ENCODE results near the gene PLXNC1.

Gene PLXNC1

DNA sequence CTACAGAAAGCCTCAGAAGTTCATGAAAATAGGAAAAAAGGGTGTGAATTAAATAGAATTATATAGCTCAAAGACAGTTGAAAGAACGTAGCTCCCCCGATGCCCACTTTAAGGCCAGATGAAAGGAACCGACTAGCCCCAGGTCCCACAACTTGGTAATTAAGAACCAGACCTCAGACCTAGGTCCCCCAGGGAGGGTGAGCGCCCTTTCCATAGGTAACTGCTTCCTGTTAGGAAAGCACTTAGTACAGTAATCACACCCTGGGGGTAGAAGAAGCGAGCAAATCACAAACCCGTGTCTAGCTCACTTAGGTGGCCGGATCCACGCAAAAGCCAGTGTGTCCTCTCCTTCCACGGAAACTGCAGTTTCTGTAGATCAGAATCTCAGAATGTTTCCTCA is 77.1 kb downstream of the PLXNC1 start:
- DNase-seq (ENCODE audit: low read depth): no peak
- no peak overlapping the region for H3K4me3 ChIP-seq (ENCODE audit: low read length)
- TF ChIP-seq, protein P1, sequence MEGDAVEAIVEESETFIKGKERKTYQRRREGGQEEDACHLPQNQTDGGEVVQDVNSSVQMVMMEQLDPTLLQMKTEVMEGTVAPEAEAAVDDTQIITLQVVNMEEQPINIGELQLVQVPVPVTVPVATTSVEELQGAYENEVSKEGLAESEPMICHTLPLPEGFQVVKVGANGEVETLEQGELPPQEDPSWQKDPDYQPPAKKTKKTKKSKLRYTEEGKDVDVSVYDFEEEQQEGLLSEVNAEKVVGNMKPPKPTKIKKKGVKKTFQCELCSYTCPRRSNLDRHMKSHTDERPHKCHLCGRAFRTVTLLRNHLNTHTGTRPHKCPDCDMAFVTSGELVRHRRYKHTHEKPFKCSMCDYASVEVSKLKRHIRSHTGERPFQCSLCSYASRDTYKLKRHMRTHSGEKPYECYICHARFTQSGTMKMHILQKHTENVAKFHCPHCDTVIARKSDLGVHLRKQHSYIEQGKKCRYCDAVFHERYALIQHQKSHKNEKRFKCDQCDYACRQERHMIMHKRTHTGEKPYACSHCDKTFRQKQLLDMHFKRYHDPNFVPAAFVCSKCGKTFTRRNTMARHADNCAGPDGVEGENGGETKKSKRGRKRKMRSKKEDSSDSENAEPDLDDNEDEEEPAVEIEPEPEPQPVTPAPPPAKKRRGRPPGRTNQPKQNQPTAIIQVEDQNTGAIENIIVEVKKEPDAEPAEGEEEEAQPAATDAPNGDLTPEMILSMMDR (conservative IDR thresholded peaks at IDR 0.05; ENCODE audit: low read length): no peak

DNA sequence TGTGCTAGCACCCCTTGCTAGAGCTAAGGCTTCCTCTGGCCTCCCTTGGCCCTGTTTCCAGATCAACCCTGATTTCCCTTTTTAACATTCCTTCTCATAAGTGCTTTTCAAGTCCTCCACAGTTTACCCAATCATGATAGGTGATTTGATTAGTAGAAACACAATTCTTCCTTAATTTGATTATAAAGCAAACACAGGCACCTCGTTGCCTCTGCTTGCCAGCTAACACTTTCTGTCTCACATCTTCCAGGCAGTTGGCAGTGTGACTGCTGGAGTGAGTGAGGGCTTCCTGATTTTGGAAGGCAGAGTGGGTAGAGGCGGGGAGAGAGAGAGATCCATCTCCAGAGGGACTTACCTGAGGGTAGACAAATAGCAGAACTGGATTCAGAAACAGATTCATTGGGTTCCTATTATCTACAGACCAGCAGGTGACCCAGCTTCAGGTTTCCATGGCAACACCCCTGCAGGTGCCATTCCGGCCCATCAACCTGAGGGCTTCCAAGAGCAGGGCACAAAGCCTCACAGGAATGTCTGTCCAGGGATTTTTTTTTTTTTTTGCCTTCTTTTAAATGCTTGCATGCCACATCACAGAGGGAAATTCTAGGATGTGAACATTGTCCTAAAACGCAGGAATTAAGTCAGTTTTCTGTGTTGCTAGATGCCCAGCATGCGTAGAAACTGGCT is 77.7 kb downstream of the PLXNC1 start:
- DNase-seq (ENCODE audit: low read depth): no peak
- H3K4me3 ChIP-seq (ENCODE audit: low read length): no peak overlapping the region
- TF ChIP-seq, protein P1 (conservative IDR thresholded peaks at IDR 0.05; ENCODE audit: low read length): no peak

DNA sequence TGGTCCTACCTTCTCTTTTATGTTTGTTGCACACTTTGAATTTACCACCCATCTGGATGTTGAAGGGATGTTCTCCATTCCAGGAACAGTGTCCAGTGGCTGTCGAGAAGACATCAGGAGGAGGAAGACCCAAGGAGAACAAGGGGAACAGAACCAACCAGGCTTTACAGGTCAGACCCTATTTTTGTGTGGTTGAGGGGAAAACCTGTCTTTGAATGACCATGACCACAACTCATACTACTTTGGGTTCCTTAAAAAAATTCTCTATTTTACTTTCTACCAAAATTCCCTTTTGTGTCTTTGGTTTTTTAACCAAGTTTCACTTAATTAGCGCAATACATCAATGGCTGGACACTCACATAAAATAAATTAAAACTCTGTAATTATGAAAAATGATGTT is 78.7 kb downstream of the PLXNC1 start:
- DNase-seq (ENCODE audit: low read depth): no peak
- no peak overlapping the region for H3K4me3 ChIP-seq (ENCODE audit: low read length)
- TF ChIP-seq, protein P1 (conservative IDR thresholded peaks at IDR 0.05; ENCODE audit: low read length): no peak

DNA sequence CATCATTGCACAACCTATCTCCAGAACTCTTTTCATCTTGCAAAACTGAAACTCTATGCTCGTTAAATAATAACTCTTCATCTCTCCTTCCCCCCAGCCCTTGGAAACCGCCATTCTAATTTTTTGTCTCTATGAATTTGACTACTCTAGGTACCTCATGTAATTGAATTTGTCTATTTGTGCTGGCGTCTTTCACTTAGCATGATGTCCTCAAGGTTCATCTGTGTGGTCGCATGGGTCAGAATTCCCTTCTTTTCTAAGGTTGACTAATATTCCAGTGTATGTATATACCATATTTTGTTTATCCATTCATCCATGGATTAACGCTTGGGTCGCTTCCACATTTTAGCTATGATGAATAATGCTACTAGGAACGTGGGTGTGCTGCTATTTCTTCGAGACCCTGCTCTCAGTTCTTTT is 80.1 kb downstream of the PLXNC1 start:
- TF ChIP-seq, protein P1 (conservative IDR thresholded peaks at IDR 0.05; ENCODE audit: low read length): no peak
- H3K4me3 ChIP-seq (ENCODE audit: low read length): no peak overlapping the region
- no peak for DNase-seq (ENCODE audit: low read depth)

DNA sequence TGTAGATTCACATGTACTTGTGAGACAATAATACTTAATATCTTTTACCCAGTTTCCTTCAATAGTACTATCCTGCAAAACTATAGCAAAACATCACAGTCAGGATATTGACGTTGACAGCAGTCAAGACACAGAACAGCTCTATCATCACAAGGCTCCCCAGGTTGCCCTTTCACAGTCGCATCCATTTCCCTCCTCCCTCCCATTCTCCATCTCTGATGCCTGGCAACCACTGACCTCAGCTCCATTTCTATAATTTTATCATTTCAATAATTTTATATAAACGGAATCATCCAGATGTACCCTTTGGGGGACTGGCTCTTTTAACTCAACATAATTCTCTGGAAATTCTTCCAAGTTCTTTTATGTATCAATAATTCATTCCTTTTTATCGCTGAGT is 81.5 kb downstream of the PLXNC1 start:
- TF ChIP-seq, protein P1 (conservative IDR thresholded peaks at IDR 0.05; ENCODE audit: low read length): no peak
- DNase-seq (ENCODE audit: low read depth): no peak
- no peak overlapping the region for H3K4me3 ChIP-seq (ENCODE audit: low read length)

DNA sequence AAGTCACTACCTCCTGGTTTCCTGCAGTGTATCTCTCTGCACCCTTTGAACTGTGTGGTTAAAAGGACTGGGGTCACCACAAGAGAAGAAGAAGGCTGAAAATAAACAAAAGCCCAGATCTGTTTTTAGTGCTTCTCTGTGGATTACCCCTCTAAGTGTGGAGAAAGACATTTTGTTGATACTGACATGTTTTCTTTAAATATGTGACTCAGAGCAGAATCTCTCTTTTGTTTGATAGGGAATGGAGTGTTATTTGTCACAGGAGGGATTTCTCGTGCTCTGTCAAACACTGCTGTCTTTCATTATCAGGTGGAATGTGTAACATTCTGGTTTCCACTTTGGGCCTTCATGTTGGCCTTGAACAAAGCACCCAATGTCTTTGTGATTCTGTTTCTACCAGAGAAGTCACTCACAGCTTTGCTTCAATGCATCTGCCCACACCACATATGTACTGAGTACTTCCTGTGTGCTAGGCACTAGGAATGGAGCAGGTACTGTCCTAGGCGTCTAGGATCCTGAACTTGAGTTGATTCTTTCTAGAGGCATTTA is 82.1 kb downstream of the PLXNC1 start:
- TF ChIP-seq, protein P1 (conservative IDR thresholded peaks at IDR 0.05; ENCODE audit: low read length): no peak
- DNase-seq (ENCODE audit: low read depth): no peak
- H3K4me3 ChIP-seq (ENCODE audit: low read length): no peak overlapping the region

DNA sequence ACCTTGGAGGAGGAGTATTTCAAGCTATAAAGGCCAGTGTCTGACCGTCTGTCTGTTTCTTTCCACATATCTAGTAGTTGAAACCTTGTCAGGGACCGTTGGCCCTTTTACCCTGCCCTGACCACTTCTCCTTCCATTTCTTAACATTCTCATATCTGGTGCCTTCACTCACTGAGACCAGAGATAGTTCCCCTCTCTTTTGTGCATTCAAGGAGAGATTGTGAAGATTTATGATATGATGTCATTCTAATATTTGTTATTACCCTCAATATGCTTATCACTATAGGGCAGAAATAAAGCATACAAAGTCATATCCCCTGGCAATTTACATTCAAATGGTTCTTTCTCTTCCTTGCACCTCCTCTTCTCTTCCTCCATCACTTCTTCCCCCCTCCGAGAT is 83.3 kb downstream of the PLXNC1 start:
- no peak overlapping the region for H3K4me3 ChIP-seq (ENCODE audit: low read length)
- TF ChIP-seq, protein P1 (conservative IDR thresholded peaks at IDR 0.05; ENCODE audit: low read length): no peak

More for the DNA sequence above, 83.3 kb downstream of the PLXNC1 start:
- no peak for DNase-seq (ENCODE audit: low read depth)

Measured in AG10803 (cell line).